HCT116 (cell line): Measurements from ENCODE around the gene ABHD12.

Experiments used
- ATF3 ChIP-seq: IDR thresholded peaks from 2 replicates; pipeline ENCODE4 v1.6.1; 2012
- CBX3 ChIP-seq: IDR thresholded peaks from 2 replicates; pipeline ENCODE4 v1.6.1; 2012; ENCODE audit warnings: low read depth
- CTCF ChIP-seq, 3 experiments: fragments of 200-600 bp in 1 of 3; sonication (generic) in 1 of 3; IDR thresholded peaks in 2 of 3; conservative IDR thresholded peaks in 1 of 3; 2 replicates each; pipeline ENCODE4 v1.5.1; 2012 to 2017; ENCODE audit warnings: low read depth in 2 of 3, low read length in 2 of 3, antibody characterized with exemption in 1 of 3, borderline replicate concordance in 1 of 3, control low read depth in 1 of 3, mild to moderate bottlenecking in 1 of 3, mixed read lengths in 1 of 3, mixed run types in 1 of 3, moderate library complexity in 1 of 3; ENCODE audit not compliant: insufficient read depth in 1 of 3
- EGR1 ChIP-seq: IDR thresholded peaks from 2 replicates; pipeline ENCODE4 v1.6.1; 2012; ENCODE audit warnings: low read depth
- EZH2 ChIP-seq: fragments of 200-600 bp; sonication (generic); IDR thresholded peaks from 2 replicates; pipeline ENCODE4 v1.6.1; 2017; ENCODE audit warnings: antibody characterized with exemption, mixed run types
- EZH2phosphoT487 ChIP-seq: fragments of 200-600 bp; IDR thresholded peaks from 2 replicates; pipeline ENCODE4 v1.6.1; 2018; ENCODE audit warnings: antibody characterized with exemption, borderline replicate concordance
- MAX ChIP-seq: IDR thresholded peaks from 2 replicates; pipeline ENCODE4 v1.6.1; 2012
- POLR2A ChIP-seq: IDR thresholded peaks from 2 replicates; pipeline ENCODE4 v1.7.0; 2011; ENCODE audit warnings: borderline replicate concordance; ENCODE audit not compliant: insufficient read depth, insufficient read length; ENCODE audit errors: extremely low read depth
- POLR2AphosphoS5 ChIP-seq: IDR thresholded peaks from 2 replicates; pipeline ENCODE4 v1.6.1; 2011; ENCODE audit warnings: mild to moderate bottlenecking, low read depth, low read length, moderate library complexity
- SP1 ChIP-seq: IDR thresholded peaks from 2 replicates; pipeline ENCODE4 v1.6.1; 2012; ENCODE audit warnings: low read depth

- TF ChIP-seq POLR2AphosphoS5 (no peak), EZH2phosphoT487 (no peak), CTCF (IDR thresholded peaks at IDR 0.05 in 2 of 3, conservative IDR thresholded peaks at IDR 0.05 in 1 of 3; ENCODE audit: borderline replicate concordance in 1 of 3, insufficient read depth in 1 of 3, low read depth in 2 of 3, low read length in 2 of 3) (no peak), EZH2 (no peak), EGR1 (no peak), ATF3 (no peak), SP1 (no peak), POLR2A (no peak), MAX (no peak), CBX3 (no peak)
Measured at GRCh38 chr20:25361287-25361683, 29.4 kb downstream of the ABHD12 start.
